Activated CD4-positive, alpha-beta T cell treated with anti-CD3 and anti-CD28 coated beads, Interleukin-2, Interleukin-4, amounts not matched to agents 100 ng/mL and 50 ng/mL, durations not matched to agents 16 hours and 8 hours (primary cell): ENCODE data around the gene PDLIM1.
"Not testable (repeated sequence)": the region's sequence is repeated elsewhere in the genome, so short reads cannot be mapped to it uniquely, and the experiment has no call there.

Source experiments
- DNase-seq: peaks from one replicate; pipeline ENCODE4 v3.0.0-alpha.2; 2020; ENCODE audit warnings: low spot score

Gene PDLIM1

GRCh38 chr10:95202865-95203264 lies 87.9 kb downstream of the PDLIM1 start:
- not testable (repeated sequence) for DNase-seq

- no peak for DNase-seq
Observed at GRCh38 chr10:95201736-95202135, 89.1 kb downstream of the PDLIM1 start.

GRCh38 chr10:95196046-95196445 lies 94.8 kb downstream of the PDLIM1 start:
- no peak for DNase-seq

GRCh38 chr10:95193944-95194343 lies 96.9 kb downstream of the PDLIM1 start, which contains the start of gene ACSM6:
TSS of gene ACSM6 (plus strand) at chr10:95194238. CDS start at chr10:95194486, 248 bp downstream.
- DNase-seq, result no peak

GRCh38 chr10:95188593-95188992 lies 102.2 kb downstream of the PDLIM1 start:
- no peak for DNase-seq

- DNase-seq, result no peak
Observed at GRCh38 chr10:95187617-95188016, 103.2 kb downstream of the PDLIM1 start.
